Measurements from ENCODE around the gene IQSEC3.

DNA sequence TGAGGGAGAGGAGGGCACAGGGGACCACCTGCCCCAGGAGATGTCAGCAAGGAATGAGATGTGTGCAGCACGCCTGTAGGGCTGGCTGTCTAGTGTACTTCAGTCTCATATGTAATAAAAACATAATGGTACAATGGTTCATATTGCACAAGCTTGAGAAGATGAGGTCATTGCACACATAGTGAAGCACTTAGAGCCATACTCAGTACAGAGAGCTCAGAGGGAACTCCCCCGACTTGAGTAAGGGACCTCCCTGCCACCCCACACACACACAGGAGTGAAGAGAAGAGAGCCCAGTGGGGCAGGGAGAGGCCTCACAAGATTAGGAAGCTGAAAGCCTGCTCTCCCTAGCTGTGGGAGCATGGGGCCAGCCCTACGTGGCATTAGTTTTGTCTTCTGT, 85.9 kb downstream of the IQSEC3 start:
- TF ChIP-seq CTCF (IDR thresholded peaks at IDR 0.05 in 4 of 5, conservative IDR thresholded peaks at IDR 0.05 in 1 of 5) (no peak), POLR2A (IDR thresholded peaks at IDR 0.05) (no peak)
